ENCODE data around the gene DDX5.
A peak's percentile ranks its signal among the peaks of the same experiment; 100 is the strongest.

Gene DDX5

DNA sequence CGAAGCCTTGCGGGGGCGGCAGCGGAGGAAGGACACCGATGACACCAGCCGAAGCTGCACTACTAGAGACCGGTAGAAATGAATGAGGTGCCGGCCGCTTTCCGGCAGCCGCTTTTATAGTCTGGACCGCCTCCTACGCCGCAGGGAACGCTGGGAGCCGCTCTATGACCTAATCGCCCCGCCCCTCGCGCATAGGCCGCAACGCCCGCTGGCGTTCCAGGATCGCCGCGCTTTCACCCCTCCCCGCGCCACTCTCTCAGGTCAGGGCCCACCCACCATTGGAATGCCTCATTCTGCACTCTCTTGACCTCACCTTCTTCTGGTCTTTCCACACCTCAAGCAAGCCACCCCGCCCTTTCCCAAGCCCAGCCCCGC, at the start of gene DDX5:
Gene DDX5, minus strand, starts transcription at position 89 of the 375 bp plus-strand sequence. CDS start 170 bp downstream, outside the sequence.
- DNase-seq = peak; percentile 80 to 100 (median 96)

DNA sequence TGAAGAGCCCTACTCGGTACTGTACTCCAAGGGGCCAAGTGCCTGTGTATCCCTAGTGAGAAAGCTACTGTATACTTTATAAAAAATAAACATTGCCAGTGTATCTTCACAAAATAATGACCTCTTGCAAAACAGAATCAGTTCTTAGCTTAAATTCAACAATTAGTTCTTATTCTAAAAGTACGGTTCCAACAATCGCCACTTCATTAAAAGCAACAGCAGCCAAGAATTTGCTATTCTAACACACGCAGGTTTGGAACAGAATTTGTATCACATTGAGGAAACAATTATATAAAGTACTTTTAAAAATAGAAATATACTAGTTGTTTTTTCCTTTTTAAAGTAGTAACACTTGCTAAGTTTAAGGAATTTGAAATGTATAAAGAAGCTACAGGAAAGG, 49.2 kb upstream of the DDX5 start:
- no peak for DNase-seq

DNA sequence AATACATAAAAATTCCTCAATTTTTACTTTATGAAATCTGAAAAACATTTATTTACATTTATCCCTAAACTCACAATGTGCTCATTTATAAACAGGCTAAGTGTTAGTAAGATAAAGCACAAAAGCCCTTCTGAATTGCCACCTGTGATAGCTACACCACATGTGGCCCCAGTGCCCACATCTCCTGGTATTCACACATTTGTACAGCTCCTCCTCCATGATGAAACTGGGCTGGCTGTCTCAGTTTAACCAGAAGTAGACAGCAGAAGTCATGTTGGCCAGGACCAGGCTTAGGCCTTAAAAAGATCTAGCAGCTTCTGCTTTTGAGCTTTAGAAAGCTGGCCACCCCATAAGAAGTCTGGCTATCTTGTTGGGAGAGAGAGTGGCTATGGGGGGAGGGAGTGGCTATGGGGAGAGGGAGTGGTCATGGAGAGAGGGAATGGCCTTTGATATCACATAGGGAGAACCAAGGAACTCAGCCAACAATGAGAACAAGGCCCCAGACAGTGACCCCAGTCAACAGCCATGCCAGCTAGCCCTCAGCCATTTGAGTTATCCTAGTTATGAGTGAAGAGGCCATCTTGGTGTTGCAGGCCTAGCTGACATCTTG, 48.0 kb upstream of the DDX5 start:
- DNase-seq = no peak

DNA sequence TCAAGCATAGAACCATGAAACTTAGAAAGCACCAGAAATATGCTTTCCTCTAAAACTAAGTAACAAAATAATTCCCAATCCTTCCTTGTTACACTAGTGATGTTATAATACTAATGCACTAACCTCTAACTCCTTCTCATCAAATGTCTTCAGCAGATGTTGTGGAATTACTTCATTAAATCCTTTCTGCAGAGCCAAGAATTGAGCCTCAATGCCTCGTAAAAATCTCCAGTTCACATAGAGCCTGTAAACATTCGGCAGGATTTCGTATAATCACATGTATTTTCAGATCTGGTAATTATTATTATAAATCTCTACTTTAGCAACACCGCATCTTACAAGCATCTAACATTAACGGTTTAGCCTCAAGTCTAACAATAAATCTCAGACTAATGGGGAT, 45.4 kb upstream of the DDX5 start:
- no peak for DNase-seq

DNA sequence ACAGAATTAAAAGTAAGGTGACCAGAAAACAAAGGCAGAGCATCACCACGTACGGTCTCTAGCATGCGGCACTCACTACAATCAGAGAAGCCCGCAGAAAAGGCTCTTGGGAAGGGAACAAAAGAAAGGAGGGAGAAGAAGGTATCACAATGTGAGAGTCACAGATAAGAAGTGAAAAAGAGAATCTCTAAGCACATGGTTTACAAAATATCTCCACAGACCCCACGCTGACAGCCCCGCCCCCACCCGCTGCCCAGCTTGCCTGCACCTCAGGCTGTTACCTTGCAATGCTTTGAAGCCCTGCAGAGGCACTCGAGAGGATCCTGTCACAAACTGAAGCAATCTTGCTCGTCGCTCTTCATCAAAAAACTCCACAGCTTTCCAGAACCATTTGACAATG, 41.2 kb upstream of the DDX5 start:
- no peak for DNase-seq

DNA sequence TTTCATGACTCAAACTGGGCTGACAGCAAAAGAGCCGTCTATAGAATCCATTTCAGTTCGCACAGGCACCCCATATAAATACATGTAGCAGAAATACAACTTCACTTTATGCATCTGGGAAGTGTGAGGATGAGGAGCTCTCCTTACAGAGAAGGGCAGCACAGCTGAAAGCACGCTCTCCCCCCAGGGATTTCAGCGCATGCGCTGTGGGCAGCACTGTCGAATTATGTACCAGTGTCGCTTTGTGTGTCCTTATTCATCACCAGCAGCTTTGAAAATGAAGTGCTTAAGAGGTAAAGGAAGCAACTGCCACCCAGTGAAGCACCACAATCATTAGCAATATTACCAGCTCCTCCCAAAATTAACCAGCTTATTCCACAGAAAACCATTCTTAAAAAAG, 40.6 kb upstream of the DDX5 start:
- peak in 12 of 51 donors; percentile 1 to 48 (median 6) for DNase-seq

DNA sequence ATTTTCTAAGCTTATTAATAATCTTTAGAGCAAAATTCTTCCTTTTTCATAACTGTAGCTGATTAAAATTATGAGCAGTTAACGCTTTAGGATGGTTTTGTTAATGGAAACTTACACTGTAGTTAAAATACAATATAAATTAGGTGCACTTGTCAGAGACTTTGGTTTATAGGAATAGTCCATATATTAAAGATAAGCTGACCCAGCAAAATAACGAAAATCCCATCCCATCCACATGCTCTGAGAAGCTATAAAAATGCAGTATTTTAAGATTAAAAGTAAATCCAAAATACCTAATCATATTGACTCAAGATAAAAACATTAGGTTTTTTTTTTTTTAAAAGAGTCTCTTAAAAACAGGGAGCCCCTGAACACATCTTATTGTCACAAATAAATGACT, 38.7 kb upstream of the DDX5 start:
- no peak for DNase-seq

DNA sequence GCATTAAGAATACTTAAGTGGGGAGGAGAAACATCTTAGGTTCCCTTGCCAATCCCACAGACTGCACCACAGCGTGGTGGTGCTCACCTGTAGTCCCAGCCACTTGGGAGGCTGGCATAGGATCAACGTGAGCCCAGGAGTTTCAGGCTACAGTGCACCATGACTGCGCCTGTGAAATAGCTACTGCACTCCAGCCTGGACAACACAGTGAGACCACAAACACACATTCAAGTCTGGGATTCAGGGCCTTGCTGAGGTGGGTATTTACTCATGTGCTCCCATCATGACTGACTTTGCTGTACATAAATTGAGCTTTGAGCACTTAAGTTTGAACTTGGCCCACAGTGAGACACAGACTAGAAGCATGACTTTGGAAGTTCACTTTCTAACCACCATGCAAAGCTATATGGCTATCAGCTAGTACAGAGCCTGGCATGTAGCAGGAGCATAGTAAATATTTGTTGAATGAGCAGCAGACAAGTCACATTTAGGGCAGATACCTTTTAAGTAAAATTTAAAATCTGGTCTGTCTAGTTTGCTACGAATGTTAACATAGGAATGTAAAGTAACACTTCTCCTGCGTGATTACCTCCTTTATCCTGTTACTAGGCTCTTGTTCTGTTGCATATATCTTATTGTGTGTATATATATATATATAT, 34.2 kb upstream of the DDX5 start:
- DNase-seq = no peak

DNA sequence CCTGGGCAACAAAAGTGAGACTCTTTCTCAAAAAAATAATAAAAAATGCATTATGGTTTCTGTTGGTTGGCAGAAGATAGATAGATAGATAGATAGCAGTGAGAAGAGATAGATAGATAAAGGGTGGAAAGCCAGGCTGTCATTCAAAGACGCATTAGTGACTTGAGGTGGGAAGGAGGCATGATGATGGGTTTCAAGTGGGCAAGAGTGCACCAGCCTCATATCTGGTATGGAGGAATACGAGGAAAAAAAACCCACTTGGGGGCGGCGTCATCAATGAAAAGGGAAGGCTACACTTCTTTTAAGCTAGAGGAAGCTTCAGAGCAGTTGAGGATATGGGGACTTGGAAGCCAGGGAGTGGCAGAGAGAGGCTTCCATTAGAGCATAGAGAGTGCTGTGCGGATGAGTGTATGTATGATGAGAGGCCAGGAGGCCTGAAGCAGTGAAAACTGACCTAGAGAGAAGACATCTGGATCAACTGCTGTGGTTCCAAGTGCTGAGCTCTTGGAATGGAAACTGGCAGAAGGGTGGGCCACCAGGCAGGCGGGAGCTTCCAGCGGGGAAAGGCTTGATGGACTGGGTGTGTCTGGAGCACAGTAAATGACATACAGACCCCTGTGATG, 32.5 kb upstream of the DDX5 start:
- no peak for DNase-seq

DNA sequence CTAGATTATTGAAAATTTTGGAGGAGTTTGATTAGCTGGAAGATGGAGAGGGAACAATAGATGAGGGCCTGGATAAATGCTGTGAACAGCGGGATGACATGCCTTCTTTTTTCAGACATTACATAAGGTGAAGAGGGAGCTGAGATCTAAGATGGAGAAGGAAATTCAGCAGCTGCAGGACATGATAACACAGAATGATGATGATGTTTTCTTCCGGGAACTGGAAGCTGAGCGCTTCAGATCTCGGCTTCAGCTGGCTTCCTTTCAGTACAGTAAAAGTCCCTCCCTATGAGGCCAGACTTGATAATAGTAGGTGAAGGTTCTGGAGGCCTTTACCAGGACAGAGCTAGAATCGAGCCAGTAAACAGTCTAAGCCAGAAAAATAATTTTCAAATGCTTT, 31.4 kb upstream of the DDX5 start:
- no peak for DNase-seq

DNA sequence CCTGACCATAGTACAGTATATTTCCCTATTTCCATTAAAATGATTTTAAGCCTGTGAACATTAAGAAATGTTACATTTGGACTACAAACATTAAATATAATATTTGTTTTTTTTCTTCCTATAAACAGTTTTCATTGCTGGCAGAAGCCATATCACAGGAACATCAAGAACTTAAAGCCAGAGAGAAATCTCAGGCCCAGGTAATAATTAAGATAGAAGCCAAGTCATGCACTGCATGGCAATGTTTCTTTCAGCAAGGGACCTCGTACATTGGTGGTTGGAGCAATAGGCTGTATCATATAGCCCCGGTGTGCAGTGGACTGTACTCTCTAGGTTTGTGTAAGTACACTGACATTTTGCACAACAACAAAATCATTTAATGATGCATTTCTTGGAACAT, 30.8 kb upstream of the DDX5 start:
- DNase-seq = no peak

DNA sequence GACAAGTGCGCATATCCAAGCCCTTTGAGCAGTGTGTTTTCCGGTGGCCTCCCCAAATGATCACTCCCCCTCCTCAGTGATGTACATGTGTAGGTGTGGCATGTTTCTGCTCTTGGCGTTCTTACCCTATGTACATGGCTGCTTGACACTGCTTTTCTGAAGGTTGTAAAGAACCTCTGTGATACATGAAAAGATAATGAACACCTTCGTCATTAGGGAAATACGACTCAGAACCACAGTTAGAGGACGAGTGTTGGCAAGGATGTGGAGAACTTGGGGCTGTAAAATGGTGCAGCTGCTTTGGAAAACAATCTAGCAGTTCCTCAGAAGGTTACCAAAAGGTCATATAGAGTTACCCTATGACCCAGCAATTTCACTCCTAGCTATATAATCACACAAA, 29.3 kb upstream of the DDX5 start:
- no peak for DNase-seq

DNA sequence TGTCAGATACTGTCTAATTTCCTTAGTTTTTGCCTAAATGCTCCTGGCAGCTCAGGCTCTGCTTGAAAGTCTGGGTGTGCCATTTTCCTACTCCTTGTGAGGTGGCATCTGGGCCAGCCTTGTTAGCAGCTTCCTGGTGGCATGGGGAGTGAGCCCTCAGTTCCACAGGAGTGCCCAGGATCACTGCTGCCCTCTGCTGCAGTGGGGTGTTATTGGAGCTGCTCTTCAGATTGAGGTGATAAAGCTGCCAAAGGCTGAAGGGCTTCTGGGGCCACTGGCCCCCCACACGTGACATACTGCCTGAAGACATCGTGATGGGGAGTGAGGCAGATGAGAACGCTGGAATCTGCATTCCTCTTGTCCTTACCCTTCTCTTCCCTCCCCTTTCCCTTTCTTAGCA, 28.1 kb upstream of the DDX5 start:
- DNase-seq = no peak

DNA sequence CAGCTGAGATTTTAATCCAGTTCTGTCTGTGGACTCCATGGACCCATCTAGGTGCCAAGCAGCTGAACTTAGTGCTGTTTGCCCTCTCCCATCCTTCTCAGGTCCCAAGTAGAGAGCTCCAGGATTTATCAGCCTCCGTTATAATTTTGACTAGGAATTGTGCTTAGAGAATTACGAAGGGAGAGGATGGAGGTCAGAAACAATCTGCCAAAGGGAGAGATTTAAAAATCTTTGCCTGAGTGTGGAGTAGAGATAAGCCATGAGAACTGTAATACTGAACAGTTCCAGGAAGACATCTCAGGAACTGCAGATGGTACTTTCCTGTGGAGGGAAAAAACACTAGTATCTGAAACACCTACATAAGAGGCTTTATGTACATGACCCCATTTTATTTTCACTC, 27.7 kb upstream of the DDX5 start:
- no peak for DNase-seq

DNA sequence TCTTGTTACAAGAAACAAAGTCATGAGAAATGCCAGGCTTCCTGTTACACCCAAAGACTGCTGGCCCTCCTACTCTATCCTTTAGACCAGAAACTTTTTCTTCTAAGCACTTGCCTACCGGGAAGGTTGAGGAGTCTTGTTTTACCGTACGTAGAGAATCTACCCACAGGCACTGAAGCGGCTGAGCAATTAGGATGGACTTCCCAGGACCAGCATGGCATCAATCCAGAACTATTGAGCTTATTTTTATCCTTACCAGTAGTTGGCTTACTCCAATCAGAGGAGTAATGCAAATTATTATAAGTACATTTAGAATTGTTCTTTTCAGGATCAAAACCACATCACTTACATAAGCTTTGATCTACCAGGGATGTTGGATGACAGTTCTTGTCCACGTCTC, 26.3 kb upstream of the DDX5 start:
- DNase-seq = no peak

DNA sequence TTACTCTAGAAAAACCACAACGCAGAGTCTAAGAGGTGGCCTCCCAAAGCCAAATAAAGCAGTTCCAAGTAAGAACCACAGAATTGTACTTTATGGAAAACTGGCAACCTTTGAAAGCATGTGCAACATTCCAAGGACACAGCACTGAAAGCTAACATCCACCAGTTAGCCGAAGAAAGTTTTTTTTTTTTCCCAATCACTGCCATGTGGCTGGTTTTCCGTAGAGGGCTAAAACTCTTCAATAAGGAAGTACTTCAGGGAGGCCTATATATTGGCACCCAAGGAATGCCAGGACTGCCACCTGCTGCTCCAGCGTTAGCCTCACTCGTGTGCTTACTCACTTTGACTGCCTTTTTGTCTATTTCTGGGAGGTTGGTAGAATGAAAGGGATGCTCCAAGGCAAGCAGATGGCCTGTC, 25.9 kb upstream of the DDX5 start:
- DNase-seq = no peak

DNA sequence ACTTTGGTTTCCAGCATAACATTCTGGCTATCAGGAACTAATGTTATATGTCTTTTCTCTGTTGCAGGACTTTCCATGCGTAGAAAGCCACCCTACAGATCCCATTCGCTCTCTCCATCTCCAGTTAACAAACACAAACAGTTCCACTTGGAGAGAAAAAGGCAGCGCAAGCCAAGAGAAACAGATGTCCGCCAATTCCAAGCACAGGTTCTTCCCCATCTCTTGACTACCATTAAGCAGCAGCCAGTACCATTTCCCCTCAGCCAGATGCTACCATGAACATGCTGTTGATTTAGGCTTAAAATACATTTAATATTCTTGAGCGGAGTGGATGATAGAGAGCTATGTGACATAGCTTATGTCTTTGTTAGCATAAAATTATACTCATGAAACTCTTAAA, 23.1 kb upstream of the DDX5 start:
- DNase-seq = no peak

DNA sequence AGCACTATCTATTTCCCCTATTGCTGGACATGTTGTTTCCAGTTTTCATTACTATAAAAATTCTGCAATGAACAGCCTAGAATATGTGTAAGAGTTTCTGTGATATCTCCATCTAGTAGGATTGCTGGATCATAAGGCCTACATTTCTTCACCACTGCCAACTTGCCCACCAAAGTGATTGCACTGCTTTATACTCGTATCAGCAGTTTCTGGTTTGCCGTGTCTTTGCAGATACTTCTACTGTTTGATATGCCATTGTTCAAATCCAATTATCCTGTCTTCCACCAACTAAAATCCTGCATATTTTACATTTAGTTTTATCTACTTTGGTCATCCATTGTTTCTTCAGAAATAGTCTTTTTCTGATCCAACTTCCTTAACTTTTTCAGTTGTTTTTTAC, 21.8 kb upstream of the DDX5 start:
- DNase-seq = no peak

DNA sequence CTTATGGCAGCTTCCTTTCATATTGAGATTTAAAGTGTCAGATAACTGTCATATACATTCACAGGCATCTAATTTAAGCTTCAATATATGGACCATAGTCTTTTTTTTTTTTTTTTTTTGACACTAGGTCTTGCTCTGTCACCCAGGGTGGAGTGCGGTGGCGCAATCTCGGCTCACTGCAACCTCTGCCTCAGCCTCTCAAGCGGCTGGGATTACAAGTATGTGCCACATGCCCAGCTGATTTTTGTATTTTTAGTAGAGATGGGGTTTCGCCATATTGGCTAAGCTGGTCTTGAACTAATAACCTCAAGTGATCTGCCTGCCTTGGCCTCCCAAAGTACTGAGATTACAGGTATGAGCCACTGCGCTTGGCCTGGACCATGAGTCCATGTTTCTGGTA, 14.3 kb upstream of the DDX5 start:
- DNase-seq = no peak

DNA sequence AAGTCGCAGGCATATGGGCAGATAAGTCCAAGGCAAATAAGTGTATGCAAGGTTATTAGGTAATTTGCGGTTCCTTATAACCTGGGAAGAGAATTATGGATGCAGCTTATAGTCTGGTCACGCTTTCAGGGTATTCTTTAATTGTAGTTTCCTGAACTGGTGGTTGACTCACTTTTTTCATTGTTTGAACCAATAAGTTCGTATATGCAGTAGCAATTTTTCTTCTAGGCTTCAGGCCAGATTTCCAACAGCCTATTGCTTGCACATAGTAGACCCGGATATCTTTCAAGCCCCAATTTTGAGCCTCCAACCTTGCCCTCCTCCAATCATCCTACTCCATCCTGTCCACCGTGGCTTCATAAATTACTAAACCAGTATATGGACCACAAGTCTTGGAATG, 13.5 kb upstream of the DDX5 start:
- DNase-seq = no peak

DNA sequence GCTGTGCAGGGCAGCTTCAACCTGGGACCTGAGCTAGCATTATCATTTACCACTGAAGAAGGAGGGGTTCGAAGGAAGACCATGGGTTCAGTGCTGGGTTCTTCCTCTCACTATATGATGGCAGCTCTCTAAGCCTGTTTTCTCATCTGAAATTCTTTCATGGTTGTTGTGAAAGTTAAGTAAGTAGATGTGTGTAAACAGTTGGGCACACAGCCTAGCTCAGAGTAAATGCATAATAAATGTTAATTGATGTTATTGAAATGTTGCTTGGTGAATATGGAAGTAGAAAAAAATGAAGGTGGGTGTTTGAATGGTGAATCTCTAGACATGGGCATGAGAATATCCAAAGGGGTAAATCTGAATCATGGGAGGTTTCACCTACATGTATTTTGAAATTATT, 9.7 kb upstream of the DDX5 start:
- DNase-seq = no peak

DNA sequence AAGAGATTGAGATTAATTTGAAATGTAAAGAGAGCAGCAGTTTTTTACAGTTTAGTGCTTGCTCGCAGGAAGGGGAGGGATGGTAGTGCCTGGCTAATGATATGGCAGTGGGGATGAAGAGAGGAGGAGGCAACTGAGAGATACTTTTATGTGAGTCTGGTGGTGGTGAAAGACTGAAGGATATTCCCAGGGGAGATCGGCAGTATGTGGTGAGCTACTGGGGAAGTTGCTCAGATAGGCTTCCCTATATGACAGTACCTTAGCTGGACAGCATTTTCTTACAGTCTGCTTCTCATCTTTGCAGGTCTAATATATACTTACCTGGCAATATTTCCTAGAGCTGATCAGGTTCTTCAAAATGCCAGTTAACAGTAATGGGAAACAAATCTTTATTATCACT, 9.3 kb upstream of the DDX5 start:
- DNase-seq = no peak

DNA sequence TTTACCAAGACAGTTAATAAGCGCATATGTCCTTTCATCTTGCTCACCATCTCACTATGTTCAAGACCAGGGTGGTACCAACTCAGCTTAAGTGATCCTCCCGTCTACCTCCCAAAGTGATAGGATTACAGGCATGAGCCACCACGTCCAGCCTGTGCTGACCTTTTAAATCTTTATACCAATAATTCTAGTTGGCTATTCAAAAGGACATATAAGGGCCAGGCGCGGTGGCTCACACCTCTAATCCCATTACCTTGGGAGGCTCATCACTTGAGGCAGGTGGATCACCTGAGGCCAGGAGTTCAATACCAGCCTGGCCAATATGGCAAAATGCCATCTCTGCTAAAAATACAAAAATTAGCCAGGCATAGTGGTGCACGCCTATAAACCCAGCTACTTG, 3.1 kb upstream of the DDX5 start:
- no peak for DNase-seq

DNA sequence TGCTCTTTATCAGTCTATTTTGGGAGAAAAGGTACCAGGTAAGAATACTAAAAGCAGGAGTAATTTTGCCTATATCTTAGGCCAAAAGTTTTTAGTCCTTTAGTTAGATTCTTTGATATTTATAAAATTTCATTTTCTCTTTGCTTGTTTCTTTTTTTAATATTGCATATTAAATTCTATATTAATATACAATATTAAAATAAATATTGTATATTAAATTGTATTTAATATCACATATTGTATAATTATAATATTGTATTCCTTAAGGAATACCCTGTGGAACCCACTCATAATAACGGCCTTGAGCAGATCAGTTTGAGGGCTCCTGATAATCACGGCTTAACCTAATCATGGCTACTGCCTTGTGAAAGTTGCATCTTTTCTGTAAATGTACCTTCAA, 2.6 kb upstream of the DDX5 start:
- no peak for DNase-seq

Data from hypothalamus (tissue), 51 donors.